Astrocyte of the spinal cord (primary cell): ENCODE measurements around the gene MIX23.
"Not testable (repeated sequence)": the region's sequence is repeated elsewhere in the genome, so short reads cannot be mapped to it uniquely, and the experiment has no call there.

Source experiments
- DNase-seq: peaks from one replicate; pipeline ENCODE4 v3.0.0; 2011; ENCODE audit warnings: low read depth, low spot score
- H3K4me3 ChIP-seq: 2 replicates; pipeline ENCODE4 v1.5.1; 2011; ENCODE audit warnings: low read depth, mild to moderate bottlenecking, low read length, moderate library complexity
- in situ Hi-C: cut with HindIII; loops from 2 replicates; pipeline ENCODE4 v1.10.0; 2017; ENCODE audit warnings: low sequenced_read_pairs
- TF ChIP-seq, protein P1 (sequence below): IDR thresholded peaks from 2 replicates; pipeline ENCODE4 v1.5.1; 2012; ENCODE audit warnings: low read depth, mild to moderate bottlenecking, low read length, inconsistent platforms

Gene MIX23

DNA sequence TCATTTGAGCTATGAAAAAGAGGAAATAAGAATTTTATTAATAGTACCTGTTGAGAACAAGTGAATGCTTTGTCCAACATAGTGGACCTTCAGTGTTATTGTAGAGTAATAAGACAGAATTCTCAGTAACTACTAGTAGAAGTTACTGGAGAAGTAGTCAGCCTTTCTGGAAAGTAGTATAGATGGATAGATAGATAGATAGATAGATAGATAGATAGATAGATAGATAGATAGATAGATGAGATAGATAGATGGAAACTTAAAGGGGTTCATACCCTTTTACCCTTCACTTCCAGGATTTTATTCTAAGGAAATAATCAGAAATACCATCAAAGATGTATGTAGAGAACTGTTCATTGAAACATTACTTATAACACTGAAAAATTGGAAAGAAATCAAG is 6.2 kb upstream of the MIX23 start:
- in situ Hi-C loops, result no loop called here
- H3K4me3 ChIP-seq, result no peak overlapping the region
- no peak for DNase-seq
- TF ChIP-seq, protein P1, sequence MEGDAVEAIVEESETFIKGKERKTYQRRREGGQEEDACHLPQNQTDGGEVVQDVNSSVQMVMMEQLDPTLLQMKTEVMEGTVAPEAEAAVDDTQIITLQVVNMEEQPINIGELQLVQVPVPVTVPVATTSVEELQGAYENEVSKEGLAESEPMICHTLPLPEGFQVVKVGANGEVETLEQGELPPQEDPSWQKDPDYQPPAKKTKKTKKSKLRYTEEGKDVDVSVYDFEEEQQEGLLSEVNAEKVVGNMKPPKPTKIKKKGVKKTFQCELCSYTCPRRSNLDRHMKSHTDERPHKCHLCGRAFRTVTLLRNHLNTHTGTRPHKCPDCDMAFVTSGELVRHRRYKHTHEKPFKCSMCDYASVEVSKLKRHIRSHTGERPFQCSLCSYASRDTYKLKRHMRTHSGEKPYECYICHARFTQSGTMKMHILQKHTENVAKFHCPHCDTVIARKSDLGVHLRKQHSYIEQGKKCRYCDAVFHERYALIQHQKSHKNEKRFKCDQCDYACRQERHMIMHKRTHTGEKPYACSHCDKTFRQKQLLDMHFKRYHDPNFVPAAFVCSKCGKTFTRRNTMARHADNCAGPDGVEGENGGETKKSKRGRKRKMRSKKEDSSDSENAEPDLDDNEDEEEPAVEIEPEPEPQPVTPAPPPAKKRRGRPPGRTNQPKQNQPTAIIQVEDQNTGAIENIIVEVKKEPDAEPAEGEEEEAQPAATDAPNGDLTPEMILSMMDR, result no peak

DNA sequence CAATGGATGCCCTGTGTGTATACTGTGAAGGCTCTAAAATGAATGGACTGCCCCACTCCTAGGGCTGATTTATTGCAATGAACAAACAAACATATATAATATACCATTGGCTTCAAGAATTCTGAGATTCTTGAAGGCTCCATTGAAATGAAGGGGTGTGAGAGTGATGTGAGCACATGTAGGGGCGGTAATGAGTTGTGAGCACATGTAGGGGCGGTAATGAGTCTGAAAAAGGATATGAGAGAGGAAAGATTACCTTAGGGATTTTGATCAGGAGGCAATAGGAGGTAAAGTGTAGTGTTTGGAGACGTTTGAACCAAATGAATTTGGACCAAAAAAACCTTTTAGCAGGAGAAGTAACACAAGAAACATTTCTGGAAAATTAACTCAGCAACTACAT is 4.7 kb upstream of the MIX23 start:
- TF ChIP-seq, protein P1, result no peak
- H3K4me3 ChIP-seq, result no peak overlapping the region
- in situ Hi-C loops, result no loop called here
- DNase-seq, result no peak

DNA sequence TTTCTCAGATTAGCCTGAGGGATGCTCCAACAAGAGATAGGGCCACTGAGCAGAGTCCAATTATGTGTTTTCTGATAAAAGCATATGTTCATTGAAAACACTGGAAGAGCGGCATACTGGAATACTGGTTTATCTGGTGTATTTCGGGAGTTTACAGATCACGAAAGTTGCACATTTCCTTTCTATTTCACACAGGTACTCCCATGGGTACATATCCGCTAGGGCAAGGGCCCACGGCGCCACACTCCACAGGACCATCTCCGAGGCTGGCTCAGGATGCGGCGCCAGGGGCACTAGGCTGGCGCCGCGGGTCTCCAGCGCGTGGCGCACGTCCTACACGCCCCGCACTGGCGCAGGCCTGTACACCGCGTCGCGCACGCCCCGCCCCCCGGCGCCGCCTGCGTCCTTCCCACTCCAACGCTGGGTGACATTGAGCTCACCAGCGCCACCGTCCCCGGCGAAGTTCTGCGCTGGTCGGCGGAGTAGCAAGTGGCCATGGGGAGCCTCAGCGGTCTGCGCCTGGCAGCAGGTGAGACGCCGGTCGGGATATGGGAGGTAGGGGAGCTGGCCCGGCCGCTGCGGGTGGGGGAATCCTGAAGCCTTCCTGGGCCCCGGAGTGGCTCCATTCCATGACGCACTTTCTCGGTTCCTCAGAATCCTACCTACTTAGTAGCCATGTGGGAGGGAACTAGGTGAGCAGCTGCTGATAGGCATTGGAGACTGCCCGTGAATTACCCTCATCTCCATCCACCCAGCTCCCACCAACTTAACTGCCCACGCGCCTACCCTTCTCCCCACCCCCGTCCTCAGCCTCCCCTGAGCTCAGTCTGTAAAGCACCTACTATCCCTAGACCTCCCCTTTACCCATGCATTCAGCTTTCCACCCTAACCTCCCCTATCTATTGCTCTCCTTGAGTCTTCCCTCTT is 1.0 kb upstream of the MIX23 start, which contains the start of gene FAM162A:
FAM162A (plus strand) TSS at position 412 of the 927 bp plus-strand sequence; CDS start at position 496, 84 bp downstream.
- in situ Hi-C loops, result no loop called here
- peak within 1 kb of the TSS; percentile 93 for H3K4me3 ChIP-seq
- TF ChIP-seq, protein P1, result peak; percentile 41
- peak; percentile 89 for DNase-seq

DNA sequence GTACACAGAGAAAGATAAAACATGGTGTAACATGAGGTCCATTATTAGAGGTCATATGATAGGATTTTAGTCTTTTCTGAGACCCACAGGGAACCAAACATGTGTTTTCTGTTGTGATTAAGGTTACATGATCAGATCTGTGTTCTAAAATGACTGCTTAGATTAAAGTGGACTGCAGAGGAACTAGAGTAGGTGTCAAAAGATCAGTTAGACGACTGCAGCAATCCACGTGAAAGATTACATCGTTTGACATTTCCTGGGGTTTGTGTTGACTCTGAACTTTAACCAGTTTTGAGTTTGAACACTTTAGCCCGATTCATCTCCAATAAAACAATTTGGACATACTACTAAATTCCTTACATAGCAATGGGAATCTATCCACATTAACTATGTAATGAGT is 5.1 kb downstream of the MIX23 start:
- DNase-seq, result no peak
- in situ Hi-C loops, result no loop called here
- TF ChIP-seq, protein P1, result no peak
- no peak overlapping the region for H3K4me3 ChIP-seq

DNA sequence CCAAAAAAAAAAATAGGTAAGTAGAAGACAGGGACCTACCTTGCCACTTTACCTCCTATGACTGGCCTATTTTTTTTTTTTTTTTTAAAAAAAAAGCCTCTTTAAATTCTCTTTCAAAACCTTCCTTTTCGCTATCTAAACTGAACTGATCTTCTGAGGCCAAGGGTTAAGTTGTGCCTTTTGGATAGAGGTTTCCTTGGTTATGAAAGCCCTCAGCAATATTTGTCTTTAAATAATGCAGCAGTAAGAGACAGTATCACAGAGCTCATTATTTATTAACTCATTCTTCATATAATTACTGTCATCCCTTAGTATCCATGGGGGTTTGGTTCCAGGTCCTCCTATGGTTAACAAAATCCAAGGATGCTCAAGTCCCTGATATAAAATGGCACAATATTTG is 9.0 kb downstream of the MIX23 start:
- no peak for DNase-seq
- H3K4me3 ChIP-seq, result no peak overlapping the region
- TF ChIP-seq, protein P1, result no peak
- in situ Hi-C loops, result no loop called here

DNA sequence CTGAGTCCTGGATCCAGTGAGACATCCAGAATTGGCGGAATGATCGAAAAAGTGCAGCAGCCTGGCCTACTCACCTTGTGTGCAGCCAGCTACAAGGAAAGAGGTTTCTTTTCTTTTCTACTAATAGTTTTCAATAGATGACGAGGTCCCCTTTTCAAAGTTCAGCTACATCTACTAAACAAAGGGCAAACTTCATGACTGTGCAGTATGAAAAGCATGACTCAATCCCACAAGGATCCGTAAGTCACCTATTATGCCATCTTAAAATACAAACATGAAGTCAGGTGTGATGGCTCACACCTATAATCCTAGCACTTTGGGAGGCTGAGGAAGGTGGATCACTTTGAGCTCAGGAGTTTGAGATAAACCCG is 16.7 kb downstream of the MIX23 start:
- no peak for DNase-seq
- in situ Hi-C loops, result no loop called here
- H3K4me3 ChIP-seq, result no peak overlapping the region
- TF ChIP-seq, protein P1, result no peak

DNA sequence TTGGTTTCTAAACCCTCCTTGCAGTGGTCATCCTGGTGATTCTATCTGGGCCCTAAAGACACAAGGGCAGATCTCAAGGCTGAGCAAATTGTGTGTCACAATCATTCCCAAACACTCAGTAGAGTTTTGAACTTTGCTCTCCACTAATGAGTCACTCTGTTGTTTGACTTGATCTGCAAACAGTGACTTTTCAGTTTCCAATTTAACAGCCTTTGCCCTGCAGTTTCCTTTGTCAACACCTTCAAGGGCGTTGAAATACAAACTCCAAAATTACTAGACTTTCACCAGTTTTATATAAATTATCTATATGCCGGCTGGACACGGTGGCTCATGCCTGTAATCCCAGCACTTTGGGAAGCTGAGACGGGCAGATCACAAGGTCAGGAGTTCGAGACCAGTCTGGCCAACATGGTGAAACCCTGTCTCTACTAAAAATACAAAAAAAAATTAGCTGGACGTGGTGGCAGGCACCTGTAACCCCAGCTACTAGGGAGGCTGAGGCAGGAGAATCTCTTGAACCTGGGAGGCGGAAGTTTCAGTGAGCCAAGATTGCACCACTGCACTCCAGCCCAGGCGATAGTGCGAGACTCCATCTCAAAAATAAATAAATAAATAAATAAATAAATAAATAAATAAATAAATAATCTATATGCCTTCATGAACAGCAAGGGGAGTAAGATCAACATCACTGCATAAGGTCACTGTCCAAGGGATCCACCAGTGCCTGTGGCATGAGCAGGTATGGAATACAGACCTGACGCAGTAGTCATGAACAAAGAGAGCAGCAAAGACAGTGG is 17.3 kb downstream of the MIX23 start:
- in situ Hi-C loops, H3K4me3 ChIP-seq: not testable (repeated sequence)
- DNase-seq, result peak; percentile 16
